MM.1S (cell line): Measurements from ENCODE around the gene ABCC11.

Experiments used
- DNase-seq: peaks from one replicate; pipeline ENCODE4 v3.0.0-alpha.2; 2015
- H2AFZ ChIP-seq: fragments of 300-600 bp; sonication (generic); 2 replicates; pipeline ENCODE4 v1.6.0; 2016; ENCODE audit warnings: antibody characterized with exemption, low read length
- H3F3A ChIP-seq: fragments of 300-600 bp; sonication (generic); 2 replicates; pipeline ENCODE4 v1.6.1; 2016; ENCODE audit warnings: mild to moderate bottlenecking, antibody characterized with exemption, low read length, moderate library complexity, mixed read lengths; ENCODE audit not compliant: insufficient read depth
- H3K27ac ChIP-seq: fragments of 300-600 bp; sonication (generic); 2 replicates; pipeline ENCODE4 v1.5.1; 2016; ENCODE audit warnings: mild to moderate bottlenecking, low read length
- H3K27me3 ChIP-seq: fragments of 300-600 bp; sonication (generic); replicated peaks from 2 replicates; pipeline ENCODE4 v1.6.0; 2016; ENCODE audit warnings: low read length; ENCODE audit not compliant: insufficient read depth
- H3K36me3 ChIP-seq: fragments of 300-600 bp; sonication (generic); replicated peaks from 2 replicates; pipeline ENCODE4 v1.6.1; 2016; ENCODE audit warnings: mild to moderate bottlenecking, low read length, mixed read lengths; ENCODE audit not compliant: insufficient read depth
- H3K4me1 ChIP-seq: fragments of 300-600 bp; sonication (generic); 2 replicates; pipeline ENCODE4 v1.6.1; 2016; ENCODE audit warnings: low read length, mixed read lengths
- H3K4me2 ChIP-seq: fragments of 300-600 bp; sonication (generic); 2 replicates; pipeline ENCODE4 v1.6.0; 2016; ENCODE audit warnings: low read depth, low read length
- H3K4me3 ChIP-seq: fragments of 300-600 bp; sonication (generic); 2 replicates; pipeline ENCODE4 v1.5.1; 2016; ENCODE audit warnings: low read length, mixed read lengths
- H3K79me2 ChIP-seq: fragments of 300-600 bp; sonication (generic); 2 replicates; pipeline ENCODE4 v1.6.1; 2016; ENCODE audit warnings: mixed run types, low read length, mixed read lengths
- H3K9ac ChIP-seq: fragments of 300-600 bp; sonication (generic); 2 replicates; pipeline ENCODE4 v1.6.1; 2016; ENCODE audit warnings: low read length, mixed read lengths
- H3K9me2 ChIP-seq: fragments of 300-600 bp; sonication (generic); replicated peaks from 2 replicates; pipeline ENCODE4 v1.6.1; 2016; ENCODE audit warnings: mild to moderate bottlenecking, low read length, mixed read lengths; ENCODE audit not compliant: insufficient read depth
- H3K9me3 ChIP-seq: fragments of 300-600 bp; sonication (generic); replicated peaks from 2 replicates; pipeline ENCODE4 v1.6.1; 2016; ENCODE audit warnings: mild to moderate bottlenecking, low read length, mixed read lengths; ENCODE audit not compliant: insufficient read depth
- H4K20me1 ChIP-seq: fragments of 300-600 bp; sonication (generic); 2 replicates; pipeline ENCODE4 v1.6.1; 2016; ENCODE audit warnings: mild to moderate bottlenecking, low read length, moderate library complexity, mixed read lengths; ENCODE audit not compliant: insufficient read depth
- CTCF ChIP-seq: fragments of 300-600 bp; sonication (generic); IDR thresholded peaks from 2 replicates; pipeline ENCODE4 v1.5.1; 2016; ENCODE audit warnings: antibody characterized with exemption, low read length, mixed read lengths
- EZH2 ChIP-seq: fragments of 300-600 bp; sonication (generic); optimal IDR thresholded peaks from 2 replicates; pipeline ENCODE3; 2017; ENCODE audit warnings: low read depth, mild to moderate bottlenecking, antibody characterized with exemption, low read length, mixed read lengths
- EZH2phosphoT487 ChIP-seq: fragments of 300-600 bp; sonication (generic); IDR thresholded peaks from 2 replicates; pipeline ENCODE4 v1.6.1; 2018; ENCODE audit warnings: antibody characterized with exemption, low read length

Gene ABCC11

GRCh38 chr16:48133455-48134211, 113.7 kb downstream of the ABCC11 start:
- no peak for TF ChIP-seq EZH2
- no peak for TF ChIP-seq EZH2phosphoT487
- TF ChIP-seq CTCF = no peak
- Histone ChIP-seq H4K20me1 (no peaks in the 10 kb centered on the region), H3K4me1 (no peaks in the 10 kb centered on the region), H3K36me3 (no peaks in the 10 kb centered on the region), H3K4me2 (no peak overlapping the region), H3K9me2 (no peaks in the 10 kb centered on the region), H3K79me2 (no peaks in the 10 kb centered on the region), H3K27me3 (no peaks in the 10 kb centered on the region), H3K9ac (no peak overlapping the region), H3K27ac (no peak overlapping the region), H3K4me3 (no peak overlapping the region), H2AFZ (no peak overlapping the region), H3K9me3 (no peaks in the 10 kb centered on the region), H3F3A (no peaks in the 10 kb centered on the region)
- no peak for DNase-seq

- no peaks in the 10 kb centered on the region for H3K79me2 ChIP-seq
- H3K4me1 ChIP-seq = no peaks in the 10 kb centered on the region
- no peaks in the 10 kb centered on the region for H3K9me2 ChIP-seq
- no peak overlapping the region for H3K4me2 ChIP-seq
- H3K9me3 ChIP-seq = no peaks in the 10 kb centered on the region
- no peak overlapping the region for H3K4me3 ChIP-seq
- no peaks in the 10 kb centered on the region for H3F3A ChIP-seq
- TF ChIP-seq EZH2 = no peak
- no peak for TF ChIP-seq EZH2phosphoT487
- TF ChIP-seq CTCF = no peak
- H3K27me3 ChIP-seq = no peaks in the 10 kb centered on the region
- H2AFZ ChIP-seq = no peak overlapping the region
- no peaks in the 10 kb centered on the region for H4K20me1 ChIP-seq
- H3K36me3 ChIP-seq = no peaks in the 10 kb centered on the region
- H3K9ac ChIP-seq = no peak overlapping the region
- H3K27ac ChIP-seq = no peak overlapping the region
- no peak for DNase-seq
Observed at GRCh38 chr16:48132696-48133095, 114.6 kb downstream of the ABCC11 start.

GRCh38 chr16:48131201-48131935, 116.0 kb downstream of the ABCC11 start:
- H3K36me3 ChIP-seq = no peaks in the 10 kb centered on the region
- H3K4me2 ChIP-seq = no peak overlapping the region

More at GRCh38 chr16:48131201-48131935, 116.0 kb downstream of the ABCC11 start:
- H3K9me3 ChIP-seq = no peaks in the 10 kb centered on the region
- no peak overlapping the region for H3K27ac ChIP-seq
- no peak overlapping the region for H3K9ac ChIP-seq
- H3K79me2 ChIP-seq = no peaks in the 10 kb centered on the region
- H3K27me3 ChIP-seq = no peaks in the 10 kb centered on the region
- no peaks in the 10 kb centered on the region for H4K20me1 ChIP-seq
- DNase-seq = no peak
- no peak overlapping the region for H3K4me3 ChIP-seq
- H3K9me2 ChIP-seq = no peaks in the 10 kb centered on the region
- no peak overlapping the region for H2AFZ ChIP-seq
- no peaks in the 10 kb centered on the region for H3F3A ChIP-seq
- no peaks in the 10 kb centered on the region for H3K4me1 ChIP-seq
- TF ChIP-seq EZH2phosphoT487 (no peak), CTCF (no peak), EZH2 (no peak)
